Measurements from ENCODE around the gene RTF2.
"Not testable (repeated sequence)": the region's sequence is repeated elsewhere in the genome, so short reads cannot be mapped to it uniquely, and the experiment has no call there.

Gene RTF2

GRCh38 chr20:56558968-56559367 lies 90.5 kb downstream of the RTF2 start:
- no peak overlapping the region for H3K4me3 Mint-ChIP-seq
- DNase-seq: no peak
- peaks cover 0 to 3% of the 10 kb centered on the region in 2 donors for H3K27me3 Mint-ChIP-seq
- H3K4me1 Mint-ChIP-seq: peaks cover 8 to 14% of the 10 kb centered on the region in 2 donors
- ATAC-seq (replicated peaks): no peak
- H3K27ac Mint-ChIP-seq: no peak overlapping the region
- H3K36me3 Mint-ChIP-seq: no peaks in the 10 kb centered on the region
- H3K9me3 Mint-ChIP-seq: no peaks in the 10 kb centered on the region

DNA sequence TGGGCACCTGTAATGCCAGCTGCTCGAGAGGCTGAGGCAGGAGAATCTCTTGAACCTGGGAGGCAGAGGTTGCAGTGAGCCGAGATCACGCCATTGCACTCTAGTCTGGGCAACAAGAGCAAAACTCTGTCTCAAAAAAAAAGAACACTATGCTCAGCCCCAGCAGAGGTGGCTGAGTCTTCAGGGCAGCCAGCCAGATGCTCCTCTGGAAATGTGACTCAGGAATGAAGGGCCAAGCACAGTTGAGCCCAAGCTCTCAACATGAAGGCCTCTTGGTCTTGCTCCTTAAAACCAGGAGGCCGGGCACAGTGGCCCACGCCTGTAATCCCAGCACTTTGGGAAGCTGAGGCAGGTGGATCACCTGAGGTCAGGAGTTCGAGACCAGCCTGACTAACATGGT lies 96.1 kb downstream of the RTF2 start:
- not testable (repeated sequence) for DNase-seq; H3K4me1 Mint-ChIP-seq; H3K27me3 Mint-ChIP-seq; H3K27ac Mint-ChIP-seq; ATAC-seq (replicated peaks); H3K36me3 Mint-ChIP-seq; H3K9me3 Mint-ChIP-seq; H3K4me3 Mint-ChIP-seq

DNA sequence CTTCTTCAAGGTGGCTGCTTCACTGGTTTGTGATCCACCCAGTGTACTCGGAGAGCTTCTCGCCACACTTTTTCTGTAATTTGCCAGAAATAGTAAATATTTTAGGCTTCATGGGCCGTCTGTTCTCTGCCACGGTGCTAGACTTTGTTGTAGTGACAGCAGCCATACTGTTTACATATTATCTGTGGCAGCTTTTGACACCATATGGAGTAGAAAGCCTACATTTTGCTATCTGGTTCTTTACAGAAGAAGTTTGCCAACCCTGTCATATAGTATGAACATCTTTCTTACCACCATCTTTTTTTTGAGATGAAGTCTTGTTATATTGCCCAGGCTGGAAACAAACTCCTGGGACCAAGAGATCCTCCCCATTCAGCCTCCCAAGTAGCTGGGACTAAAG lies 97.1 kb downstream of the RTF2 start:
- ATAC-seq (replicated peaks): no peak
- Mint-ChIP-seq H3K27me3 (peaks cover 7 to 8% of the 10 kb centered on the region in 2 donors), H3K4me1 (no peaks in the 10 kb centered on the region), H3K4me3 (no peak overlapping the region), H3K36me3 (no peaks in the 10 kb centered on the region), H3K27ac (no peak overlapping the region), H3K9me3 (no peaks in the 10 kb centered on the region)
- DNase-seq: no peak

GRCh38 chr20:56566621-56567020 lies 98.2 kb downstream of the RTF2 start:
- H3K4me1 Mint-ChIP-seq: no peaks in the 10 kb centered on the region
- H3K27ac Mint-ChIP-seq: no peak overlapping the region
- H3K27me3 Mint-ChIP-seq: peaks cover 8 to 13% of the 10 kb centered on the region in 2 donors
- DNase-seq (no peak), ATAC-seq (replicated peaks) (no peak)
- H3K4me3 Mint-ChIP-seq: no peak overlapping the region
- H3K9me3 Mint-ChIP-seq: peaks cover 0 to 1% of the 10 kb centered on the region in 2 donors
- no peaks in the 10 kb centered on the region for H3K36me3 Mint-ChIP-seq

All from stimulated activated naive B cell treated with anti-CD40 and anti-IgM and Interleukin-4, amounts not matched to agents 10 μg/mL and 1 μg/mL and 100 μg/mL, for 72 hours (primary cell).